Fibroblast of lung (primary cell): ENCODE data around the gene CTNNA2.

Experiments used
- EZH2 ChIP-seq: IDR thresholded peaks from 2 replicates; pipeline ENCODE4 v1.5.1; 2012; ENCODE audit warnings: low read length, control low read depth, mild to moderate bottlenecking; ENCODE audit errors: missing control alignments
- TF ChIP-seq, protein P1 (sequence below), 2 donors: IDR thresholded peaks in 1 of 2; conservative IDR thresholded peaks in 1 of 2; 1 replicate in 1 of 2; 2 replicates in 1 of 2; pipeline ENCODE4 v1.5.1; 2011 to 2012; ENCODE audit warnings: low read length in 2 of 2, control low read depth in 1 of 2, inconsistent platforms in 1 of 2, low read depth in 1 of 2, mild to moderate bottlenecking in 1 of 2

DNA sequence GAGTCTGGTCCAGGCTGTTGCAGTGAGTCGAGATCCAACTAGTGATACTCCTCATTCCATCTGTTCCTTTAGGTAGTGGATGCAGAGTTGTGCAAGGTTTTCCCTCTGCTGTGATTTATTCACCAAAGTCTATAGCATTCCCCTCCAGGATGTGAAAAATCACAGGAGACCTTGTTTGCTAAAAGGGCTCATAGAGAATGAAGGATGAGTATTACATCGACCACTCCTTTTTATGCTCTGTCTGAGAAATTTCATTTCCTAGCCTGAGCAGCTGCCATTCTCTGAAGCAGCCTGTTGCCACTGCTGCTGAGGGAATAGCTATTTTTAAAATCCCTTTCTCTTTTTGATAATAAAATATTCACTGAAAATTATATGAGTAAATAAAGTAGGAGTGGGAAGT, 925.8 kb downstream of the CTNNA2 start:
- TF ChIP-seq, protein P1, sequence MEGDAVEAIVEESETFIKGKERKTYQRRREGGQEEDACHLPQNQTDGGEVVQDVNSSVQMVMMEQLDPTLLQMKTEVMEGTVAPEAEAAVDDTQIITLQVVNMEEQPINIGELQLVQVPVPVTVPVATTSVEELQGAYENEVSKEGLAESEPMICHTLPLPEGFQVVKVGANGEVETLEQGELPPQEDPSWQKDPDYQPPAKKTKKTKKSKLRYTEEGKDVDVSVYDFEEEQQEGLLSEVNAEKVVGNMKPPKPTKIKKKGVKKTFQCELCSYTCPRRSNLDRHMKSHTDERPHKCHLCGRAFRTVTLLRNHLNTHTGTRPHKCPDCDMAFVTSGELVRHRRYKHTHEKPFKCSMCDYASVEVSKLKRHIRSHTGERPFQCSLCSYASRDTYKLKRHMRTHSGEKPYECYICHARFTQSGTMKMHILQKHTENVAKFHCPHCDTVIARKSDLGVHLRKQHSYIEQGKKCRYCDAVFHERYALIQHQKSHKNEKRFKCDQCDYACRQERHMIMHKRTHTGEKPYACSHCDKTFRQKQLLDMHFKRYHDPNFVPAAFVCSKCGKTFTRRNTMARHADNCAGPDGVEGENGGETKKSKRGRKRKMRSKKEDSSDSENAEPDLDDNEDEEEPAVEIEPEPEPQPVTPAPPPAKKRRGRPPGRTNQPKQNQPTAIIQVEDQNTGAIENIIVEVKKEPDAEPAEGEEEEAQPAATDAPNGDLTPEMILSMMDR (conservative IDR thresholded peaks at IDR 0.05 in 1 of 2, IDR thresholded peaks at IDR 0.05 in 1 of 2; ENCODE audit: low read depth in 1 of 2, low read length in 2 of 2): no peak
- TF ChIP-seq EZH2: no peak
